GM23338 (cell line): ENCODE data around the gene ACOXL. TPM values are rescaled to one million over a fixed set of nuclear protein-coding genes. Genes with fewer than 3 reads are reported as not detected.

Experiments
- ATAC-seq: fragments of 200-7000 bp; cut with Tn5 transposase; 3 replicates; pipeline ENCODE4 v1.9.1; 2020
- DNase-seq: peaks from one replicate; pipeline ENCODE4 v3.0.0-alpha.2; 2015; ENCODE audit warnings: low spot score
- H2AFZ ChIP-seq: fragments of 200-600 bp; sonication (generic); 2 replicates; pipeline ENCODE4 v1.8.0; 2016; ENCODE audit warnings: antibody characterized with exemption, mild to moderate bottlenecking, moderate library complexity
- H3F3A ChIP-seq: fragments of 200-600 bp; sonication (generic); replicated peaks from 2 replicates; pipeline ENCODE4 v1.8.0; 2017; ENCODE audit warnings: antibody characterized with exemption, mixed run types, low read depth
- H3K27ac ChIP-seq: fragments of 200-600 bp; sonication (generic); 2 replicates; pipeline ENCODE4 v1.6.1; 2016; ENCODE audit warnings: low read depth
- H3K27me3 ChIP-seq: fragments of 200-600 bp; sonication (generic); 2 replicates; pipeline ENCODE4 v1.8.0; 2016; ENCODE audit warnings: mild to moderate bottlenecking, mixed run types, moderate library complexity; ENCODE audit not compliant: insufficient read depth
- H3K36me3 ChIP-seq: fragments of 200-600 bp; sonication (generic); 2 replicates; pipeline ENCODE4 v1.8.0; 2016; ENCODE audit warnings: mild to moderate bottlenecking; ENCODE audit not compliant: insufficient read depth
- H3K4me1 ChIP-seq: fragments of 200-600 bp; sonication (generic); 2 replicates; pipeline ENCODE4 v1.8.0; 2016; ENCODE audit warnings: mild to moderate bottlenecking, moderate library complexity; ENCODE audit not compliant: insufficient read depth
- H3K4me2 ChIP-seq: fragments of 200-600 bp; sonication (generic); 2 replicates; pipeline ENCODE4 v1.7.1; 2017; ENCODE audit warnings: mixed run types
- H3K4me3 ChIP-seq: fragments of 200-600 bp; sonication (generic); 2 replicates; pipeline ENCODE4 v1.6.1; 2016; ENCODE audit warnings: mixed run types
- H3K79me2 ChIP-seq: fragments of 200-600 bp; sonication (generic); replicated peaks from 2 replicates; pipeline ENCODE4 v1.8.0; 2017; ENCODE audit warnings: mild to moderate bottlenecking; ENCODE audit not compliant: insufficient read depth
- H3K9me2 ChIP-seq: fragments of 200-600 bp; sonication (generic); 2 replicates; pipeline ENCODE4 v1.8.0; 2017; ENCODE audit not compliant: insufficient read depth
- H4K20me1 ChIP-seq: fragments of 200-600 bp; sonication (generic); replicated peaks from 2 replicates; pipeline ENCODE4 v1.8.0; 2017; ENCODE audit warnings: mild to moderate bottlenecking; ENCODE audit not compliant: insufficient read depth
- H3K27ac Mint-ChIP-seq: 2 replicates; pipeline ENCODE4 v1.8.0; 2020; ENCODE audit warnings: inconsistent platforms, mild to moderate bottlenecking, moderate library complexity, mixed read lengths
- H3K27me3 Mint-ChIP-seq: 3 replicates; pipeline ENCODE4 v1.8.0; 2022; ENCODE audit warnings: low read depth, mild to moderate bottlenecking, moderate library complexity, mixed read lengths, inconsistent platforms; ENCODE audit not compliant: insufficient read depth, poor library complexity
- H3K36me3 Mint-ChIP-seq: 3 replicates; pipeline ENCODE4 v1.8.0; 2021; ENCODE audit warnings: low read depth, mild to moderate bottlenecking, inconsistent platforms, moderate library complexity, mixed read lengths
- H3K4me1 Mint-ChIP-seq: 3 replicates; pipeline ENCODE4 v1.8.0; 2020; ENCODE audit warnings: mild to moderate bottlenecking, inconsistent platforms, mixed read lengths
- H3K4me3 Mint-ChIP-seq: 3 replicates; pipeline ENCODE4 v1.8.0; 2021; ENCODE audit warnings: moderate library complexity, mild to moderate bottlenecking, inconsistent platforms, mixed read lengths
- H3K9me3 Mint-ChIP-seq: 3 replicates; pipeline ENCODE4 v1.8.0; 2020; ENCODE audit warnings: moderate library complexity, mild to moderate bottlenecking, inconsistent platforms, mixed read lengths
- CREB1 ChIP-seq: fragments of 250-450 bp; sonication (Bioruptor Pico); IDR thresholded peaks from 2 replicates; pipeline ENCODE4 v1.5.0; 2020; ENCODE audit warnings: low read depth, mild to moderate bottlenecking, moderate library complexity
- ETS1 ChIP-seq: IDR thresholded peaks from 2 replicates; pipeline ENCODE4 v1.6.1; 2016; ENCODE audit warnings: antibody characterized with exemption
- EZH2 ChIP-seq: fragments of 200-600 bp; sonication (generic); IDR thresholded peaks from one replicate; pipeline ENCODE4 v1.8.0; 2017; ENCODE audit warnings: antibody characterized with exemption, mild to moderate bottlenecking, low read depth; ENCODE audit not compliant: unreplicated experiment
- EZH2phosphoT487 ChIP-seq: fragments of 200-600 bp; sonication (generic); IDR thresholded peaks from one replicate; pipeline ENCODE4 v1.8.1; 2018; ENCODE audit warnings: antibody characterized with exemption; ENCODE audit not compliant: unreplicated experiment
- JUNB ChIP-seq: IDR thresholded peaks from one replicate; pipeline ENCODE4 v1.6.1; 2016; ENCODE audit warnings: antibody characterized with exemption; ENCODE audit not compliant: unreplicated experiment
- NANOG ChIP-seq: IDR thresholded peaks from 2 replicates; pipeline ENCODE4 v1.6.1; 2016; ENCODE audit warnings: antibody characterized with exemption, borderline replicate concordance
- POLR2AphosphoS5 ChIP-seq: IDR thresholded peaks from 2 replicates; pipeline ENCODE4 v1.6.1; 2016; ENCODE audit warnings: antibody characterized with exemption, low read depth
- STAT1 ChIP-seq: IDR thresholded peaks from one replicate; pipeline ENCODE4 v1.6.1; 2016; ENCODE audit warnings: antibody characterized with exemption; ENCODE audit not compliant: unreplicated experiment
- ZNF114 ChIP-seq: fragments of 250-450 bp; sonication (Bioruptor Pico); IDR thresholded peaks from 2 replicates; pipeline ENCODE4 v1.5.0; 2020; ENCODE audit warnings: mild to moderate bottlenecking, moderate library complexity
- ZNF331 ChIP-seq: fragments of 250-450 bp; sonication (Bioruptor Pico); IDR thresholded peaks from 2 replicates; pipeline ENCODE4 v1.5.0; 2020; ENCODE audit warnings: low read depth, mild to moderate bottlenecking, moderate library complexity
- polyA plus RNA-seq: library from polyadenylated mRNA; unstranded; fragments of >200 nt; fragmentation: Nextera tagmentation; extraction: Ambion mirVana; gene quantifications from 2 replicates; pipeline ENCODE4 v1.2.1, GENCODE V29; 2016
- total RNA-seq: library from RNA; depleted of rRNA; stranded (reverse); fragments of >200 nt; shearing (Covaris generic); gene quantifications from 2 replicates; pipeline ENCODE4 v1.2.3, GENCODE V29; 2014
- TF ChIP-seq, protein P1 (sequence below): IDR thresholded peaks from one replicate; pipeline ENCODE4 v1.6.1; 2018; ENCODE audit warnings: antibody characterized with exemption; ENCODE audit not compliant: unreplicated experiment
- TF ChIP-seq, protein P2 (sequence below), 2 experiments: fragments of 200-600 bp in 1 of 2; sonication (generic) in 1 of 2; conservative IDR thresholded peaks; 2 replicates each; pipeline versions ENCODE4 v1.5.1 to v1.6.1; 2016 to 2017; ENCODE audit warnings: antibody characterized with exemption in 2 of 2, low read depth in 2 of 2, mild to moderate bottlenecking in 2 of 2, moderate library complexity in 1 of 2
- TF ChIP-seq, protein P3 (sequence below): fragments of 250-450 bp; sonication (Bioruptor Pico); IDR thresholded peaks from 2 replicates; pipeline ENCODE4 v1.5.0; 2020; ENCODE audit warnings: mild to moderate bottlenecking, moderate library complexity

The ACOXL gene
- total and polyA plus RNA-seq, 2 experiments from 2014 or later = 9.0 to 14.7 TPM

- DNase-seq (no peak), ATAC-seq (no peak)
- no peaks in the 10 kb centered on the region for H3K36me3 ChIP-seq
- no peak overlapping the region for H3K4me3 ChIP-seq
- Mint-ChIP-seq H3K4me1 (peaks cover 24% of the 10 kb centered on the region), H3K27me3 (peaks cover 3% of the 10 kb centered on the region), H3K27ac (0 out of 2 replicates have a peak overlapping the region, but pooled peaks have one; percentile 5), H3K9me3 (peaks cover 5% of the 10 kb centered on the region; the same call in 1 of the 3 replicates), H3K36me3 (peaks cover 6% of the 10 kb centered on the region; the same call in 2 of the 3 replicates), H3K4me3 (no peak overlapping the region)
- no peaks in the 10 kb centered on the region for H3K9me2 ChIP-seq
- no peak overlapping the region for H3K4me2 ChIP-seq
- no peaks in the 10 kb centered on the region for H3K79me2 ChIP-seq
- TF ChIP-seq CREB1 (CRISPR knock-in tag) (no peak), ETS1 (no peak), NANOG (no peak), STAT1 (no peak), ZNF114 (CRISPR knock-in tag) (no peak), JUNB (no peak), EZH2 (no peak), EZH2phosphoT487 (no peak), ZNF331 (no peak), POLR2AphosphoS5 (no peak)
- TF ChIP-seq, protein P1, sequence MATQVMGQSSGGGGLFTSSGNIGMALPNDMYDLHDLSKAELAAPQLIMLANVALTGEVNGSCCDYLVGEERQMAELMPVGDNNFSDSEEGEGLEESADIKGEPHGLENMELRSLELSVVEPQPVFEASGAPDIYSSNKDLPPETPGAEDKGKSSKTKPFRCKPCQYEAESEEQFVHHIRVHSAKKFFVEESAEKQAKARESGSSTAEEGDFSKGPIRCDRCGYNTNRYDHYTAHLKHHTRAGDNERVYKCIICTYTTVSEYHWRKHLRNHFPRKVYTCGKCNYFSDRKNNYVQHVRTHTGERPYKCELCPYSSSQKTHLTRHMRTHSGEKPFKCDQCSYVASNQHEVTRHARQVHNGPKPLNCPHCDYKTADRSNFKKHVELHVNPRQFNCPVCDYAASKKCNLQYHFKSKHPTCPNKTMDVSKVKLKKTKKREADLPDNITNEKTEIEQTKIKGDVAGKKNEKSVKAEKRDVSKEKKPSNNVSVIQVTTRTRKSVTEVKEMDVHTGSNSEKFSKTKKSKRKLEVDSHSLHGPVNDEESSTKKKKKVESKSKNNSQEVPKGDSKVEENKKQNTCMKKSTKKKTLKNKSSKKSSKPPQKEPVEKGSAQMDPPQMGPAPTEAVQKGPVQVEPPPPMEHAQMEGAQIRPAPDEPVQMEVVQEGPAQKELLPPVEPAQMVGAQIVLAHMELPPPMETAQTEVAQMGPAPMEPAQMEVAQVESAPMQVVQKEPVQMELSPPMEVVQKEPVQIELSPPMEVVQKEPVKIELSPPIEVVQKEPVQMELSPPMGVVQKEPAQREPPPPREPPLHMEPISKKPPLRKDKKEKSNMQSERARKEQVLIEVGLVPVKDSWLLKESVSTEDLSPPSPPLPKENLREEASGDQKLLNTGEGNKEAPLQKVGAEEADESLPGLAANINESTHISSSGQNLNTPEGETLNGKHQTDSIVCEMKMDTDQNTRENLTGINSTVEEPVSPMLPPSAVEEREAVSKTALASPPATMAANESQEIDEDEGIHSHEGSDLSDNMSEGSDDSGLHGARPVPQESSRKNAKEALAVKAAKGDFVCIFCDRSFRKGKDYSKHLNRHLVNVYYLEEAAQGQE = no peak
- TF ChIP-seq, protein P2, sequence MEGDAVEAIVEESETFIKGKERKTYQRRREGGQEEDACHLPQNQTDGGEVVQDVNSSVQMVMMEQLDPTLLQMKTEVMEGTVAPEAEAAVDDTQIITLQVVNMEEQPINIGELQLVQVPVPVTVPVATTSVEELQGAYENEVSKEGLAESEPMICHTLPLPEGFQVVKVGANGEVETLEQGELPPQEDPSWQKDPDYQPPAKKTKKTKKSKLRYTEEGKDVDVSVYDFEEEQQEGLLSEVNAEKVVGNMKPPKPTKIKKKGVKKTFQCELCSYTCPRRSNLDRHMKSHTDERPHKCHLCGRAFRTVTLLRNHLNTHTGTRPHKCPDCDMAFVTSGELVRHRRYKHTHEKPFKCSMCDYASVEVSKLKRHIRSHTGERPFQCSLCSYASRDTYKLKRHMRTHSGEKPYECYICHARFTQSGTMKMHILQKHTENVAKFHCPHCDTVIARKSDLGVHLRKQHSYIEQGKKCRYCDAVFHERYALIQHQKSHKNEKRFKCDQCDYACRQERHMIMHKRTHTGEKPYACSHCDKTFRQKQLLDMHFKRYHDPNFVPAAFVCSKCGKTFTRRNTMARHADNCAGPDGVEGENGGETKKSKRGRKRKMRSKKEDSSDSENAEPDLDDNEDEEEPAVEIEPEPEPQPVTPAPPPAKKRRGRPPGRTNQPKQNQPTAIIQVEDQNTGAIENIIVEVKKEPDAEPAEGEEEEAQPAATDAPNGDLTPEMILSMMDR (conservative IDR thresholded peaks at IDR 0.05; ENCODE audit: low read depth in 2 of 2) = no peak
- TF ChIP-seq, protein P3, sequence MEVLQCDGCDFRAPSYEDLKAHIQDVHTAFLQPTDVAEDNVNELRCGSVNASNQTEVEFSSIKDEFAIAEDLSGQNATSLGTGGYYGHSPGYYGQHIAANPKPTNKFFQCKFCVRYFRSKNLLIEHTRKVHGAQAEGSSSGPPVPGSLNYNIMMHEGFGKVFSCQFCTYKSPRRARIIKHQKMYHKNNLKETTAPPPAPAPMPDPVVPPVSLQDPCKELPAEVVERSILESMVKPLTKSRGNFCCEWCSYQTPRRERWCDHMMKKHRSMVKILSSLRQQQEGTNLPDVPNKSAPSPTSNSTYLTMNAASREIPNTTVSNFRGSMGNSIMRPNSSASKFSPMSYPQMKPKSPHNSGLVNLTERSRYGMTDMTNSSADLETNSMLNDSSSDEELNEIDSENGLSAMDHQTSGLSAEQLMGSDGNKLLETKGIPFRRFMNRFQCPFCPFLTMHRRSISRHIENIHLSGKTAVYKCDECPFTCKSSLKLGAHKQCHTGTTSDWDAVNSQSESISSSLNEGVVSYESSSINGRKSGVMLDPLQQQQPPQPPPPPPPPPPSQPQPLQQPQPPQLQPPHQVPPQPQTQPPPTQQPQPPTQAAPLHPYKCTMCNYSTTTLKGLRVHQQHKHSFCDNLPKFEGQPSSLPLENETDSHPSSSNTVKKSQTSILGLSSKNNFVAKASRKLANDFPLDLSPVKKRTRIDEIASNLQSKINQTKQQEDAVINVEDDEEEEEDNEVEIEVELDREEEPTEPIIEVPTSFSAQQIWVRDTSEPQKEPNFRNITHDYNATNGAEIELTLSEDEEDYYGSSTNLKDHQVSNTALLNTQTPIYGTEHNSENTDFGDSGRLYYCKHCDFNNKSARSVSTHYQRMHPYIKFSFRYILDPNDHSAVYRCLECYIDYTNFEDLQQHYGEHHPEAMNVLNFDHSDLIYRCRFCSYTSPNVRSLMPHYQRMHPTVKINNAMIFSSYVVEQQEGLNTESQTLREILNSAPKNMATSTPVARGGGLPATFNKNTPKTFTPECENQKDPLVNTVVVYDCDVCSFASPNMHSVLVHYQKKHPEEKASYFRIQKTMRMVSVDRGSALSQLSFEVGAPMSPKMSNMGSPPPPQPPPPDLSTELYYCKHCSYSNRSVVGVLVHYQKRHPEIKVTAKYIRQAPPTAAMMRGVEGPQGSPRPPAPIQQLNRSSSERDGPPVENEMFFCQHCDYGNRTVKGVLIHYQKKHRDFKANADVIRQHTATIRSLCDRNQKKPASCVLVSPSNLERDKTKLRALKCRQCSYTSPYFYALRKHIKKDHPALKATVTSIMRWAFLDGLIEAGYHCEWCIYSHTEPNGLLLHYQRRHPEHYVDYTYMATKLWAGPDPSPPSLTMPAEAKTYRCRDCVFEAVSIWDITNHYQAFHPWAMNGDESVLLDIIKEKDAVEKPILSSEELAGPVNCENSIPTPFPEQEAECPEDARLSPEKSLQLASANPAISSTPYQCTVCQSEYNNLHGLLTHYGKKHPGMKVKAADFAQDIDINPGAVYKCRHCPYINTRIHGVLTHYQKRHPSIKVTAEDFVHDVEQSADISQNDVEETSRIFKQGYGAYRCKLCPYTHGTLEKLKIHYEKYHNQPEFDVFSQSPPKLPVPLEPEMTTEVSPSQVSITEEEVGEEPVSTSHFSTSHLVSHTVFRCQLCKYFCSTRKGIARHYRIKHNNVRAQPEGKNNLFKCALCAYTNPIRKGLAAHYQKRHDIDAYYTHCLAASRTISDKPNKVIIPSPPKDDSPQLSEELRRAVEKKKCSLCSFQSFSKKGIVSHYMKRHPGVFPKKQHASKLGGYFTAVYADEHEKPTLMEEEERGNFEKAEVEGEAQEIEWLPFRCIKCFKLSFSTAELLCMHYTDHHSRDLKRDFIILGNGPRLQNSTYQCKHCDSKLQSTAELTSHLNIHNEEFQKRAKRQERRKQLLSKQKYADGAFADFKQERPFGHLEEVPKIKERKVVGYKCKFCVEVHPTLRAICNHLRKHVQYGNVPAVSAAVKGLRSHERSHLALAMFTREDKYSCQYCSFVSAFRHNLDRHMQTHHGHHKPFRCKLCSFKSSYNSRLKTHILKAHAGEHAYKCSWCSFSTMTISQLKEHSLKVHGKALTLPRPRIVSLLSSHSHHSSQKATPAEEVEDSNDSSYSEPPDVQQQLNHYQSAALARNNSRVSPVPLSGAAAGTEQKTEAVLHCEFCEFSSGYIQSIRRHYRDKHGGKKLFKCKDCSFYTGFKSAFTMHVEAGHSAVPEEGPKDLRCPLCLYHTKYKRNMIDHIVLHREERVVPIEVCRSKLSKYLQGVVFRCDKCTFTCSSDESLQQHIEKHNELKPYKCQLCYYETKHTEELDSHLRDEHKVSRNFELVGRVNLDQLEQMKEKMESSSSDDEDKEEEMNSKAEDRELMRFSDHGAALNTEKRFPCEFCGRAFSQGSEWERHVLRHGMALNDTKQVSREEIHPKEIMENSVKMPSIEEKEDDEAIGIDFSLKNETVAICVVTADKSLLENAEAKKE (CRISPR knock-in tag) = no peak
- no peak overlapping the region; the same call in 1 of the 2 replicates for H2AFZ ChIP-seq
- H3F3A ChIP-seq = no peaks in the 10 kb centered on the region
- no peaks in the 10 kb centered on the region for H3K27me3 ChIP-seq
- no peaks in the 10 kb centered on the region for H4K20me1 ChIP-seq
- H3K27ac ChIP-seq = no peak overlapping the region
- H3K4me1 ChIP-seq = peaks cover 18% of the 10 kb centered on the region
Observed at GRCh38 chr2:111030945-111031344, 298.6 kb downstream of the ACOXL start.
